ENCODE results near the gene UNC13C.

UNC13C gene

DNA sequence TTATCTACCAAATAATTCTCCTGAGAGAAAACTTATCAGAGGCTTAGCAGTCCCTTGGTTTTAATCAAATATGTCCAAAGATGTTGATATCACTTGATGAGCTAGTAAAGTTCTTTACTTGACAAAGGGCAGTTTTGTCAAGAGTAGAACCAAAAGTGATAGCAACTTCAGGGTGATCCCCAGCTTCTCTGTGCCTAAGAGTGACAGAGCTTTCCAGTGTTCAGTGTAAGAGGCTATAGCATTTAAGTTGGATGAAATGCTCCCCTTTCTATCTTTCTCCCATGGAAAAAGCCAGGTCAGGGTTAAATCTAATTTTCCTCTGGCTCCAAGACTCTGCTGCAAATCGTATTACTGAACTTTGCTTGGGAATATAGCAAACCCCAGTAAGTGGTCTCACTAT is 120.8 kb downstream of the UNC13C start:
- TF ChIP-seq, protein P1, sequence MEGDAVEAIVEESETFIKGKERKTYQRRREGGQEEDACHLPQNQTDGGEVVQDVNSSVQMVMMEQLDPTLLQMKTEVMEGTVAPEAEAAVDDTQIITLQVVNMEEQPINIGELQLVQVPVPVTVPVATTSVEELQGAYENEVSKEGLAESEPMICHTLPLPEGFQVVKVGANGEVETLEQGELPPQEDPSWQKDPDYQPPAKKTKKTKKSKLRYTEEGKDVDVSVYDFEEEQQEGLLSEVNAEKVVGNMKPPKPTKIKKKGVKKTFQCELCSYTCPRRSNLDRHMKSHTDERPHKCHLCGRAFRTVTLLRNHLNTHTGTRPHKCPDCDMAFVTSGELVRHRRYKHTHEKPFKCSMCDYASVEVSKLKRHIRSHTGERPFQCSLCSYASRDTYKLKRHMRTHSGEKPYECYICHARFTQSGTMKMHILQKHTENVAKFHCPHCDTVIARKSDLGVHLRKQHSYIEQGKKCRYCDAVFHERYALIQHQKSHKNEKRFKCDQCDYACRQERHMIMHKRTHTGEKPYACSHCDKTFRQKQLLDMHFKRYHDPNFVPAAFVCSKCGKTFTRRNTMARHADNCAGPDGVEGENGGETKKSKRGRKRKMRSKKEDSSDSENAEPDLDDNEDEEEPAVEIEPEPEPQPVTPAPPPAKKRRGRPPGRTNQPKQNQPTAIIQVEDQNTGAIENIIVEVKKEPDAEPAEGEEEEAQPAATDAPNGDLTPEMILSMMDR (conservative IDR thresholded peaks at IDR 0.05; ENCODE audit: low read length): no peak
- H3K4me3 ChIP-seq (ENCODE audit: low read length): no peak overlapping the region
- DNase-seq (ENCODE audit: low read depth): no peak

DNA sequence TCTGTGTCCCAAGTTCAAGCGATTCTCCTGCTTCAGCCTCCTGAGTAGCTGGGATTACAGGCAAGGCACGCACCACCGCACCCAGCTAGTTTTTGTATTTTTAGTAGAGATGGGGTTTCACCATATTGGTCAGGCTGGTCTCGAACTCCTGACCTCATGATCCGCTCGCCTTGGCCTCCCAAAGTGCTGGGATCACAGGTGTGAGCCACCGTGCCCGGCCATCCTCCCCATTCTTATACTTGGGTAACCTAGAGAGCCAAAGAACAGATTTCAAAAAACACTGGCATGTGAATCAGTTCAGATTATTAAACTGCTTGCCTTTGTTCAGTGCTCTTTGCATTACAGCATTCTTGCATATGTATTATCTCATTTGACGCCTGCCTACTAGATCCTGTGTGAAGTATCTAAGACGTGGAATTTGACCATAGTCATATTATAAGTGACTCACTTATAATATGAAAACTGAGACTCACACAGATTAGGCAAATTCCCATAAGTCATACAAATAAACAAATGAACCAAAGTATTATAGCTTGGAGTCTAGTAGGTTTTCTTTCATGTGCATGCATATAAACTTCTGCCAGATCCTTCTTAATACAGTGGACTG is 123.5 kb downstream of the UNC13C start:
- TF ChIP-seq, protein P1 (conservative IDR thresholded peaks at IDR 0.05; ENCODE audit: low read length): no peak
- no peak for DNase-seq (ENCODE audit: low read depth)
- no peak overlapping the region for H3K4me3 ChIP-seq (ENCODE audit: low read length)

GRCh38 chr15:54102704-54103103 is 124.5 kb downstream of the UNC13C start:
- no peak overlapping the region for H3K4me3 ChIP-seq (ENCODE audit: low read length)
- TF ChIP-seq, protein P1 (conservative IDR thresholded peaks at IDR 0.05; ENCODE audit: low read length): no peak
- no peak for DNase-seq (ENCODE audit: low read depth)

GRCh38 chr15:54109014-54109413 is 130.8 kb downstream of the UNC13C start:
- TF ChIP-seq, protein P1 (conservative IDR thresholded peaks at IDR 0.05; ENCODE audit: low read length): no peak
- no peak for DNase-seq (ENCODE audit: low read depth)
- no peak overlapping the region for H3K4me3 ChIP-seq (ENCODE audit: low read length)

DNA sequence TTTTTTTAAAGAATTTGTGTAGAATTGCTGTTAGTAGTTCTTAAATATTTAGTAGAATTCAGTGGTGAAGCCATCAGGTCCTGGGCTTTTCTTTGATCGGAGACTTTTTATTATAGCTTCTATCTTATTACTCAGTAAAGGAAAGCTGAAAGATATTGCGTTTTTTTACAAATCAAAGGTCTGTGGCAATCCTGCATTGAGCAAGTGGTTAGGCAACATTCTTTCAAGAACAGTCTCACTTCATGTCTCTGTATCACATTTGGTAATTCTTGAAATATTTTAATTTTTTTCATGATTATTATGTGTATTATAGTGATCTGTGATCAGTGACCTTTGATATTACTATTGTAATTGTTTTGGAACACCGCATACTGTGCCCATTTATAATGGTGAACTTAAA is 140.8 kb downstream of the UNC13C start:
- TF ChIP-seq, protein P1 (conservative IDR thresholded peaks at IDR 0.05; ENCODE audit: low read length): no peak
- H3K4me3 ChIP-seq (ENCODE audit: low read length): no peak overlapping the region
- DNase-seq (ENCODE audit: low read depth): no peak

GRCh38 chr15:54120949-54121463 is 142.8 kb downstream of the UNC13C start:
- no peak overlapping the region for H3K4me3 ChIP-seq (ENCODE audit: low read length)
- TF ChIP-seq, protein P1 (conservative IDR thresholded peaks at IDR 0.05; ENCODE audit: low read length): no peak
- DNase-seq (ENCODE audit: low read depth): no peak

GRCh38 chr15:54127574-54127973 is 149.3 kb downstream of the UNC13C start:
- no peak for DNase-seq (ENCODE audit: low read depth)
- H3K4me3 ChIP-seq (ENCODE audit: low read length): no peak overlapping the region
- TF ChIP-seq, protein P1 (conservative IDR thresholded peaks at IDR 0.05; ENCODE audit: low read length): no peak
